K562 (cell line): ENCODE data around the gene PDGFA. TPM values are rescaled to one million over a fixed set of nuclear protein-coding genes. Genes with fewer than 3 reads are reported as not detected.

Source experiments
- BCLAF1 ChIP-seq, 2 experiments: fragments of 450-650 bp in 1 of 2; IDR thresholded peaks; 2 replicates each; pipeline ENCODE4 v1.6.1; 2011 to 2017; ENCODE audit warnings: low read depth in 2 of 2, antibody characterized with exemption in 1 of 2, borderline replicate concordance in 1 of 2, low read length in 1 of 2, mild to moderate bottlenecking in 1 of 2, mixed read lengths in 1 of 2; ENCODE audit not compliant: control insufficient read depth in 1 of 2
- CBX2 ChIP-seq: fragments of 200-600 bp; sonication (generic); IDR thresholded peaks from one replicate; pipeline ENCODE4 v1.6.1; 2012; ENCODE audit warnings: mild to moderate bottlenecking, low read length, inconsistent platforms; ENCODE audit not compliant: insufficient read depth, poor library complexity, severe bottlenecking
- CEBPG ChIP-seq, 3 experiments: fragments of 200-800 bp in 1 of 3; sonication (Bioruptor generic) in 1 of 3; sonication (generic) in 1 of 3; formaldehyde crosslinking in 1 of 3; IDR thresholded peaks in 2 of 3; conservative IDR thresholded peaks in 1 of 3; 2 replicates each; pipeline versions ENCODE4 v1.6.1 to v1.8.0; 2016 to 2022; ENCODE audit warnings: missing compliant biosample characterization in 2 of 3, missing genetic modification characterization in 2 of 3, mild to moderate bottlenecking in 1 of 3, missing genetic modification reagents in 1 of 3
- CREB1 ChIP-seq, 2 experiments: sonication (generic) in 1 of 2; formaldehyde crosslinking in 1 of 2; IDR thresholded peaks; 2 replicates each; pipeline versions ENCODE4 v1.6.1 to v1.8.0; 2012 to 2022; ENCODE audit warnings: inconsistent platforms in 1 of 2, mild to moderate bottlenecking in 1 of 2, missing genetic modification reagents in 1 of 2, moderate library complexity in 1 of 2
- E2F4 ChIP-seq: sonication (generic); formaldehyde crosslinking; IDR thresholded peaks from 2 replicates; pipeline ENCODE4 v1.8.0; 2022; ENCODE audit warnings: mild to moderate bottlenecking, low read depth, missing genetic modification reagents
- FOXA1 ChIP-seq: fragments of 450-650 bp; IDR thresholded peaks from 2 replicates; pipeline ENCODE4 v1.6.1; 2016; ENCODE audit warnings: mild to moderate bottlenecking, borderline replicate concordance
- HMG20B ChIP-seq: fragments of 250-450 bp; sonication (Bioruptor Pico); IDR thresholded peaks from 2 replicates; pipeline ENCODE4 v1.5.0; 2021; ENCODE audit warnings: mild to moderate bottlenecking
- MEF2A ChIP-seq: IDR thresholded peaks from 2 replicates; pipeline ENCODE4 v1.6.1; 2011; ENCODE audit warnings: low read depth, mild to moderate bottlenecking, low read length, moderate library complexity; ENCODE audit not compliant: control insufficient read depth
- NR1H2 ChIP-seq: sonication (generic); formaldehyde crosslinking; IDR thresholded peaks from 2 replicates; pipeline ENCODE4 v1.4.0; 2020; ENCODE audit warnings: mild to moderate bottlenecking, missing genetic modification reagents
- polyA plus RNA-seq, 8 experiments: library from polyadenylated mRNA; depleted of rRNA in 4 of 8; stranded (reverse) in 5 of 8; unstranded in 3 of 8; fragments of >200 nt; fragmentation: Nextera tagmentation in 2 of 8; fragmentation: Illumina TruSeq in 1 of 8; extraction: Ambion mirVana in 2 of 8; extraction: Trizol in 1 of 8; gene quantifications; 2 replicates each; pipeline versions ENCODE4 v1.2.1 to v1.2.3, GENCODE V29; 2011 to 2014; ENCODE audit warnings: inconsistent platforms in 1 of 8, missing spikeins in 1 of 8
- total RNA-seq, 7 experiments: library from RNA; depleted of rRNA in 6 of 7; stranded (reverse); fragments of >200 nt in 6 of 7; fragmentation: Illumina TruSeq in 2 of 7; extraction: Trizol in 2 of 7; gene quantifications; 2 replicates each; pipeline versions ENCODE4 v1.2.1 to v1.2.3, GENCODE V29; 2011 to 2021; ENCODE audit warnings: low replicate concordance in 1 of 7
- TF ChIP-seq, protein P1 (sequence below), 2 experiments: fragments of 450-650 bp; formaldehyde crosslinking in 1 of 2; IDR thresholded peaks; 2 replicates each; pipeline versions ENCODE4 v1.4.0 to v1.6.1; 2014 to 2020; ENCODE audit warnings: mild to moderate bottlenecking in 2 of 2, borderline replicate concordance in 1 of 2, low read depth in 1 of 2

The PDGFA gene
- total and polyA plus RNA-seq, 9 of the 15 experiments (the other 6 are each of a cell fraction or from before 2014, with no cell fraction given) = 2.5 to 10.2 (median 4.6) TPM

DNA sequence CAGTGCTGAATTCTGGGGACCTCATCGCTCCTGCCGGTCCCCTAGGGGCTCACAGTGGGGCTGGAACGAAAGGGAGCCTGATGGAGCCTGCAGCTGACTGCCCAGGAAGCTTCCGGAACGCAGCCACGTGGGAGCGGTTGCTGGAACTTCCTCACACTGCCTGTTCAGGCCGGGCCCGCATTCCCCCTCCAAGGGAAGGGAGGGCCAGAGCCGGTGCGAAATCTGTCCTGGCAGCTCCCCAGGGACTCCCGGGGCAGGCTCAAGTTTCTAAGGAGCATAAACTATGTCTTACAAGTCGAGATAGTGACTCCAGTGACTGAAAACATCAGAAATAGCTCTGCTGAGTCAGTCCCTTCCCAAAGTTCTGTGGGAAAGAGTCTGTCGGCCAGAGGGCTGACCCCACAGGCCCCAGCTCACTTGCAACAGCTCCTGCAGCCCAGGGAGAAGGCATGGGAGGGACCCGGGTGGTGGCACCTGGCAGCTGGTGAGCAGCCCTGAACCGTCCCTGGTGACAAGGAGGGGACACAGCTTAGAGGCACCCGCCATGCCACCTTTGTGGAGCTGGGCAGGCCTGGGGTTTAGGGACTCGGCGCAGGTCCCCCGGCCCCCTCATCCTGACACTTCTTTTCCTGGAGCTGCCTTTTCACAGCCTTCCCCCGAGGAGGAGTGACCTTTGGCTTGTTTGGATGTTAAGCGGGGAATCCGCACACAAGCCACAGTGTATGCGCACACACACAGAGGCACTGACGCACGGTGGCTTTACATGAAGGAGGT is 47.6 kb downstream of the PDGFA start (continued):
- TF ChIP-seq BCLAF1 (IDR thresholded peaks at IDR 0.05; ENCODE audit: borderline replicate concordance in 1 of 2, control insufficient read depth in 1 of 2, low read depth in 2 of 2, low read length in 1 of 2) (no peak), E2F4 (CRISPR knock-in tag) (no peak), HMG20B (CRISPR knock-in tag) (no peak), NR1H2 (CRISPR knock-in tag) (no peak), FOXA1 (no peak), MEF2A (peak; percentile 93), CBX2 (no peak), CREB1 (IDR thresholded peaks at IDR 0.05) (no peak), CREB1 (CRISPR knock-in tag; IDR thresholded peaks at IDR 0.05) (peak; percentile 41; the same call in 1 of the 2 replicates), CEBPG (CRISPR knock-in tag; IDR thresholded peaks at IDR 0.05) (0 out of 2 replicates have a peak, but pooled peaks have one; percentile 18), CEBPG (tag; conservative IDR thresholded peaks at IDR 0.05 in 1 of 2, IDR thresholded peaks at IDR 0.05 in 1 of 2) (no peak)
- TF ChIP-seq, protein P1, sequence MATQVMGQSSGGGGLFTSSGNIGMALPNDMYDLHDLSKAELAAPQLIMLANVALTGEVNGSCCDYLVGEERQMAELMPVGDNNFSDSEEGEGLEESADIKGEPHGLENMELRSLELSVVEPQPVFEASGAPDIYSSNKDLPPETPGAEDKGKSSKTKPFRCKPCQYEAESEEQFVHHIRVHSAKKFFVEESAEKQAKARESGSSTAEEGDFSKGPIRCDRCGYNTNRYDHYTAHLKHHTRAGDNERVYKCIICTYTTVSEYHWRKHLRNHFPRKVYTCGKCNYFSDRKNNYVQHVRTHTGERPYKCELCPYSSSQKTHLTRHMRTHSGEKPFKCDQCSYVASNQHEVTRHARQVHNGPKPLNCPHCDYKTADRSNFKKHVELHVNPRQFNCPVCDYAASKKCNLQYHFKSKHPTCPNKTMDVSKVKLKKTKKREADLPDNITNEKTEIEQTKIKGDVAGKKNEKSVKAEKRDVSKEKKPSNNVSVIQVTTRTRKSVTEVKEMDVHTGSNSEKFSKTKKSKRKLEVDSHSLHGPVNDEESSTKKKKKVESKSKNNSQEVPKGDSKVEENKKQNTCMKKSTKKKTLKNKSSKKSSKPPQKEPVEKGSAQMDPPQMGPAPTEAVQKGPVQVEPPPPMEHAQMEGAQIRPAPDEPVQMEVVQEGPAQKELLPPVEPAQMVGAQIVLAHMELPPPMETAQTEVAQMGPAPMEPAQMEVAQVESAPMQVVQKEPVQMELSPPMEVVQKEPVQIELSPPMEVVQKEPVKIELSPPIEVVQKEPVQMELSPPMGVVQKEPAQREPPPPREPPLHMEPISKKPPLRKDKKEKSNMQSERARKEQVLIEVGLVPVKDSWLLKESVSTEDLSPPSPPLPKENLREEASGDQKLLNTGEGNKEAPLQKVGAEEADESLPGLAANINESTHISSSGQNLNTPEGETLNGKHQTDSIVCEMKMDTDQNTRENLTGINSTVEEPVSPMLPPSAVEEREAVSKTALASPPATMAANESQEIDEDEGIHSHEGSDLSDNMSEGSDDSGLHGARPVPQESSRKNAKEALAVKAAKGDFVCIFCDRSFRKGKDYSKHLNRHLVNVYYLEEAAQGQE (IDR thresholded peaks at IDR 0.05; ENCODE audit: borderline replicate concordance) = peak; percentile 63; the same call in 1 of the 2 replicates
- TF ChIP-seq, protein P1 (CRISPR knock-in tag; IDR thresholded peaks at IDR 0.05; ENCODE audit: low read depth) = no peak
